D721Med (cell line): ENCODE data around the gene PLCG2.

ENCODE experiments used
- DNase-seq: peaks from one replicate; pipeline ENCODE4 v3.0.0; 2011; ENCODE audit warnings: low spot score; ENCODE audit not compliant: insufficient read length
- FAIRE-seq: peaks from 2 replicates; lab custom pipeline; 2011; peaks lifted over from hg19 to GRCh38; lab: Jason Lieb, UNC
- TF ChIP-seq, protein P1 (sequence below): IDR thresholded peaks from 2 replicates; pipeline ENCODE4 v1.5.1; 2012; ENCODE audit warnings: mild to moderate bottlenecking, control low read depth; ENCODE audit not compliant: insufficient read depth; ENCODE audit errors: missing control alignments

The PLCG2 gene

DNA sequence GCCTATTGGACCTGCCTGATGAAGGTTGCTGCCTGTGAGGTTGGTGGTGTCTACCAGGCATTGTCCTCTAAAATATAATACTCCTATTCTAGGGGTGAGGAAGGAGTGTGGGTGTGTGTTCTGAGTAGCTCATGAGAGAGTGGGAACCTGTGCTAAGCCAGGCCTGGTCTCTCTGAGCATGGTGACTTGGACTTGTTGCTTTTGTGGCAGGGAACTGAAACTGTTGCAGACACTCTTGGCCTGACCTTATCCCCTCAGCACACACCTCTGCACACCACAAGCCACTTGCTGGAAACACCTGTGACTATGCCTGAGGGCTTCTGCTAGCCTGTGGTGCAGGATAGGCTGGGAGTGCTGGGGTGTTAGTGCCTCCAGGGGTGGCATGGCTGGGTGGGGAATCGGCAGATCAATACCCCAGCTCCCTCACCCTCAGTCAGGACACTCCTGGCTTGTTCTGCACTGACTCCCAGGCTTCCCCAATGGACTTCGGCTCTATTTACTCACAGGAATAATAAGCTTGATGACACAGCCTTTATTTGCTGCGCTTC lies 29.9 kb downstream of the PLCG2 start:
- DNase-seq (no peak), FAIRE-seq (no peak)
- TF ChIP-seq, protein P1, sequence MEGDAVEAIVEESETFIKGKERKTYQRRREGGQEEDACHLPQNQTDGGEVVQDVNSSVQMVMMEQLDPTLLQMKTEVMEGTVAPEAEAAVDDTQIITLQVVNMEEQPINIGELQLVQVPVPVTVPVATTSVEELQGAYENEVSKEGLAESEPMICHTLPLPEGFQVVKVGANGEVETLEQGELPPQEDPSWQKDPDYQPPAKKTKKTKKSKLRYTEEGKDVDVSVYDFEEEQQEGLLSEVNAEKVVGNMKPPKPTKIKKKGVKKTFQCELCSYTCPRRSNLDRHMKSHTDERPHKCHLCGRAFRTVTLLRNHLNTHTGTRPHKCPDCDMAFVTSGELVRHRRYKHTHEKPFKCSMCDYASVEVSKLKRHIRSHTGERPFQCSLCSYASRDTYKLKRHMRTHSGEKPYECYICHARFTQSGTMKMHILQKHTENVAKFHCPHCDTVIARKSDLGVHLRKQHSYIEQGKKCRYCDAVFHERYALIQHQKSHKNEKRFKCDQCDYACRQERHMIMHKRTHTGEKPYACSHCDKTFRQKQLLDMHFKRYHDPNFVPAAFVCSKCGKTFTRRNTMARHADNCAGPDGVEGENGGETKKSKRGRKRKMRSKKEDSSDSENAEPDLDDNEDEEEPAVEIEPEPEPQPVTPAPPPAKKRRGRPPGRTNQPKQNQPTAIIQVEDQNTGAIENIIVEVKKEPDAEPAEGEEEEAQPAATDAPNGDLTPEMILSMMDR = no peak

DNA sequence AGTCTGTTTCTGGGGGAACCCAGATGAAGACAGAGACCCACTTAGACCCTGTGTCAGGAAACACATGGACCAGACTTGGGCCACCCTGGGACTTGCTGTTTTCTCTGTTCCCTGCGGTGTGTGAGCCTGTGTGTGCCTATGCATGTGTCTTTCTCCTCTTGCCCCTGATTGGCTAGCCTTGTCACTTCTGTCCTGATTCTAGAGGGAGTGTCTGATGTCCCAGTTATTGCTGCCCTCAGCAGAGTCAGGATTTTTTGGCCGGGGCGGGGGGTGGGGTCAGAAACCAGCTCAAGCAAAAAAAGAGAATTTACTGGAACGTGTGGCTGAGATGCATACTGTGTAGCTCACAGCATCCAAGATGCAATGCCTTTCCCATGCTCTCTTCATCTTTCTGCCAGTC lies 30.5 kb downstream of the PLCG2 start:
- FAIRE-seq = no peak
- no peak for DNase-seq
- TF ChIP-seq, protein P1 = no peak

DNA sequence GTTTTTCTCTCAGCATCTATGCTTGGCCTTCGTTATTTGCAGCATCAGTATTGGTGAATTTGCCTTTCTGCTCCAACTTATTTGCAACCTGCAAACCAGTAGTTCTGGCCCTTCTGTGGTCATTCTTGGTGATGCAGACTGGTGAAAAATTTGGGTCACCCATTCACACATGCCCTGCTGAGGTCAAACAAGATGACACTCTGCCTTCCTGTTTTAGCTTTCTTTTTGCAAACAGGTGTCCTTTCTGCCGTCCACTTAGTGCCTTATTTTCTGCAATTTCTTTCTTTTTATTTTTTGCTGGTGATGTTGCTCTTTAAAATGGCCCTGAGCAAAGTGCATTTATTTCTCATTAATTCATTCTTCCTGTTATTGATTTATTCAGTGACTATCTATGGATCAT lies 31.3 kb downstream of the PLCG2 start:
- no peak for FAIRE-seq
- TF ChIP-seq, protein P1 = no peak

DNA sequence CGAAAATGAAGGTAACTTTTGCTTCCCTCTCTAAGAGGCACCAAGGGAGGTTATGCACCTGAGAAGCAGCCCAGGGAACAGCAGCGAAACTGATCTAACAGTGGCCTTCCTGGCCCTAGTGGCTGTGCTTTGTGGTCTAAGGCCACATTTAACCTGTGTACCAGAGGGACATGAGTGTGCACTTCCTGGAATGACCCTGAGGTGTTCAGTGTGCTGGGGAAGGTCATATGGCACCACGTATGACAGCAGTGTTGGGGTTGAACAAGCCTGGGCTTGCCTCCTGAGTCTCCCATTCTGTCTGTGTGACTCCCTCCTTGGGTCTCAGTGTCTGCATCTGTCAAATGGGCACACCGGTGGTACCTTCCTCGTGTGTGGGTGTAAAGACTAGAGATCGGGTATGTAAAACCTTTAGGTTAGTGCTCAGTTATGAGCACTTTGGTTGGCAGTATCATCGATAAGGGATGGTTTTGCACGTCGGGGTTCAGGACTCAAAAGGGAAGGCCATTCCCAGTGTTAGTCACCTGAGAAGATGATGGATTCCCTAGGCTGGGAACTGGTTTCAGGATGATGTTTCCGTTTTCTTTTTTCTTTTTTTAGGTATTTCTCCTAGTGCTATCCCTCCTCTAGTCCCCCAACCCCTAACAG lies 31.9 kb downstream of the PLCG2 start:
- TF ChIP-seq, protein P1 = no peak
- DNase-seq (no peak), FAIRE-seq (no peak)

More for the DNA sequence above, 31.3 kb downstream of the PLCG2 start:
- no peak for DNase-seq

DNA sequence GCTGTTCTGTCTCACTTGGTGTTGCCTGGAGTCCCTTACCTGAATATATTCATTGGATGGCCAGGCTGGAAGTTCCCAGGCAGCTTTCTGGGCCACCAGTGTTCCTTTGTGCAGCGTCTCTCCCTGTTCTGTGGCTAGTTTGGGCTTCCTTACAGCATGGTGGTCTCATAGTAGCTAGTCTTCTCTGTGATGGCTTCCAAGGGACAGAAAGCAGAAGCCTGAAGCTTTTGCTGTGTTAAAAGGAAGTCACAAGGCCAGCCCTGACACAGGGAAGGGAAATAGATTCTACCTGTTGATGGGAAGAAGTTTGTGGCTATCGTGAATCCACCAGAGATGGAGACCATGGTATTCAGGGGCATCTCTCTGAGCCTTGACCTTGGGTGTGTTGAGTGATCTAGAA lies 34.6 kb downstream of the PLCG2 start:
- no peak for DNase-seq
- FAIRE-seq = no peak
- TF ChIP-seq, protein P1 = no peak

DNA sequence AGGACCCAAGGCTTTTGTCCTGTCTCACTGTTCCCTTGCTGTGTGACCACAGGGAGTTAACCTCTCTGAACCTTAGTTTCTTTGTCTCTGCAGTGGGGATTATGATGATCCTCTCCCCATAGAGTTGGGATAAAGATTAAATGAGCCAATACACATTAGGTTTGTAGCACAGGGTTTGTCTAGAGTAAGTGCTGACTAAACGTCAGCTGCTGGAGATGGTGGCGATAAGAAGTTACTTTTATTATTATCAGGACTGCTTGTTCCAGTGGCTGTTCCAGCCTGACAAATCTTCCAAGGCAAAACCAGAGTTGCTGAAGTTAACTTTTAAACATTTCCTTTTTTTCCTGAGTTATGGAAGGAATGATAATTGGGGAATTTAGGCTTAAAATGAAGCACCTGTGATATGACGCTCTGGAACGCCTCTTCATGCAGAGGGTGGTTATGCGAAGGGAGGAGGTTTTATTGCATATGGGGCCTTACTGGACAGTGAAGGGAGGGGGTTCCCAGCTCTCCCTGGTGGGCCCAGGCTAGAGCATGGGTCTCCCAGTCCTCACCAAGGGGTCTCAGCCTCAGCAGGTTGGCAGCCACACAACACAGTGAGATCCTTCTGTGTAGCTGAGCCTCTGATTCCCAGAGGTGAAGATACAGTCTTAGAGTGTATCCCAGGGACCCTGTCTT lies 35.8 kb downstream of the PLCG2 start:
- FAIRE-seq (no peak), DNase-seq (no peak)
- TF ChIP-seq, protein P1 = no peak

DNA sequence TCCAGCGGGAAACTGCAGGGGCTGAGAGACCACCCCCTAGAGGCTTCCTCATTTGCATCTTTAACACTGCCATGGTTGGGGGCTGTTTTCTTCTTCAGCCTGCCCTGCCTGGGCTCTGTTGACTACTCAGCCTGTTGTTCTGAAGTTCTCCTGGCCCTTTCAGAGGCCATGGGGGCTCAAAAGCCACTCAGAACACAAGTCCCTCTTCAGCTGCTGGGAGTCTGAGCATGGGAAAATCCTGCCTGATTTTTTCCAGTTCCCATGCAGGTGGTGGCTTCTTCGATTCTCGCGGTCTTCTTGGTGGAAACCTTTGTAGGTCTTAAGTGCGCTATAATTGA lies 36.3 kb downstream of the PLCG2 start:
- FAIRE-seq = no peak
- TF ChIP-seq, protein P1 = no peak
- DNase-seq = no peak
